HG03469 (cell line): ENCODE measurements around the gene KRTAP4-1.
"Not testable (repeated sequence)": the region's sequence is repeated elsewhere in the genome, so short reads cannot be mapped to it uniquely, and the experiment has no call there.

Source experiments
- ATAC-seq: cut with Tn5 transposase; IDR thresholded peaks from one replicate; pipeline ENCODE4 v1.9.1; 2021; ENCODE audit warnings: mild to moderate bottlenecking, moderate library complexity, moderate number of reproducible peaks; ENCODE audit not compliant: unreplicated experiment

The KRTAP4-1 gene

DNA sequence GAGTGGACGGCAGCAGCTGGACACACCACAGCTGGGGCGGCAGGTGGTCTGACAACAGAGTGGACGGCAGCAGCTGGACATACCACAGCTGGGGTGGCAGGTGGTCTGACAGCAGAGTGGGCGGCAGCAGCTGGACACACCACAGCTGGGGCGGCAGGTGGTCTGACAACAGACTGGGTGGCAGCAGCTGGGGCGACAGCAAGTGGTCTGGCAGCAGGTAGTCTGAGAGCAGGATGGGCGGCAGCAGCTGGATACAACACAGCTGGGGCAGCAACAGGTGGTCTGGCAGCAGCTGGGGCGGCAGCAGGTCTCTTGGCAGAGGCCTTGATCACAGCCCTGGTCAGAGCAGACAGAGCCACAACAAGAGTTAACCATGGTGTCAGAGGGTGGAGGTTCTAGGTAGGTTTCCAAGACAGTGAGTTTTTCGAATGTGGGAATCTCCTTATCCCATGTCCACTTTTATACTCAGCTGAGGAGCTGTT lies at the start of gene KRTAP4-1:
Gene KRTAP4-1 (minus strand): TSS at position 432 of the 482 bp plus-strand sequence. CDS start 57 bp downstream, at position 375.
- ATAC-seq: no peak

DNA sequence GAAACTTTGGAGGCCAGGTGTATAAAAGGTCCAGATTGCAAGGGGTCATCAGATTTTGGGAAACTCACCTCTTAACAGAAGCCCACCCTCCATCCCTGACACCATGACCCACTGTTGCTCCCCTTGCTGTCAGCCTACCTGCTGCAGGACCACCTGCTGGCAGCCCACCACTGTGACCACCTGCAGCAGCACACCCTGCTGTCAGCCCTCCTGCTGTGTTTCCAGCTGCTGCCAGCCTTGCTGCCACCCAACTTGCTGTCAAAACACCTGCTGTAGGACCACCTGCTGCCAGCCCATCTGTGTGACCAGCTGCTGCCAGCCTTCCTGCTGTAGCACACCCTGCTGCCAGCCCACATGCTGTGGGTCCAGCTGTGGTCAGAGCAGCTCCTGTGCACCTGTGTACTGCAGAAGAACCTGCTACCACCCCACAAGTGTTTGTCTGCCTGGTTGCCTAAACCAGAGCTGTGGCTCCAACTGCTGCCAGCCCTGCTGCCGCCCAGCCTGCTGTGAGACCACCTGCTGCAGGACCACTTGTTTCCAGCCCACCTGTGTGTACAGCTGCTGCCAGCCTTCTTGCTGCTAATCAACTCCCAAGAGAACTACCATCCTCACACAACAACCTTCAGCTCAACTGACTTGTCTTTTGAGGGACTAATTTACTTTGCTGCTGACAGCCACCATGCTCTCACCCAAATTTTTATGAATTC lies 47.8 kb upstream of the KRTAP4-1 start, which contains the start of gene KRTAP9-3:
Gene KRTAP9-3 (plus strand): TSS at position 51 of the 707 bp plus-strand sequence. CDS start 53 bp downstream, at position 104.
- ATAC-seq: not testable (repeated sequence)

DNA sequence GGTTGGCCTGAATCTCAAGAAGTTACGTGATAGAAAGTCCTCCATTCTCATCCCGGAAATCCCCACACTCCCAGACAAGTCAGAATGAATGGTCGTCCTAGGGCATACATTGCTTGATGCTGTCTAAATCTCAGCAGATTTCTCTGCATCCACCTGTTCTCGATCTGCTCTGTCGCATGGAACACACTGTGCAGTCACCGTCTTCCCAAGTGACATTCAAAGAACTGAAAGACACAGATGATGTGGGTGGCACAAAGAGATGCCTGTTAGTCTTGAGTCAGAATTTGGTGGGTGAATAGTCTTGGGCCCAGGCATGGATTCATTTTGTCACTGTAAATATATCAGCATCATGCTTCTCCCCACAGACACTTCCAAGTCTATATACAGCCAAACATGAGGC lies 47.0 kb upstream of the KRTAP4-1 start:
- no peak for ATAC-seq

DNA sequence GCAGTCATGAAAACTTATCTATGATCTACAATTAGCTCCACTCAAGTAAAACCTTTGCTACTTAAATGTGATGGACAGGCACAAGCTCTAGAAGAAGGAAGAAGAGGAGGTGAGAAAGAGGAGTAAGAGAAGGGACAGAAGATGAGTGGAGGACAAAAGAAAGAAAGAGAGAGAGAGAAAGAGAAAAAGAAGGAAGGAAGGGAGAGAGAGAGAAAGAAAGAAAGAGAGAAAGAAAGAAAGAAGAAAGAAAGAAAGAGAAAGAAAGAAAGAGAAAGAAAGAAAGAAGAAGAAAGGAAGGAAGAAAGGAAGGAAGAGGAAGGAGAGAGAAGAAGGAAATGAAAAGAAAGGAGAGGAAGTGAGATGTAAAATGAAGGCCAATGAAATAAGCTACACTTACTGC lies 45.4 kb upstream of the KRTAP4-1 start:
- ATAC-seq: no peak

DNA sequence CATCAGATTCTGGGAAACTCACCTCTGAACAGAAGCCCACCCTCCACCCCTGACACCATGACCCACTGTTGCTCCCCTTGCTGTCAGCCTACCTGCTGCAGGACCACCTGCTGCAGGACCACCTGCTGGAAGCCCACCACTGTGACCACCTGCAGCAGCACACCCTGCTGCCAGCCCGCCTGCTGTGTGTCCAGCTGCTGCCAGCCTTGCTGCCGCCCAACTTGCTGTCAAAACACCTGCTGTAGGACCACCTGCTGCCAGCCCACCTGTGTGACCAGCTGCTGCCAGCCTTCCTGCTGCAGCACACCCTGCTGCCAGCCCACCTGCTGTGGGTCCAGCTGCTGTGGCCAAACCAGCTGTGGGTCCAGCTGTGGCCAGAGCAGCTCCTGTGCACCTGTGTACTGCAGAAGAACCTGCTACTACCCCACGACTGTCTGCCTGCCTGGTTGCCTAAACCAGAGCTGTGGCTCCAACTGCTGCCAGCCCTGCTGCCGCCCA lies 41.9 kb upstream of the KRTAP4-1 start, which contains the start of gene KRTAP9-2:
Gene KRTAP9-2 (plus strand): TSS at position 51 of the 498 bp plus-strand sequence. CDS start 7 bp downstream, at position 58.
- ATAC-seq: not testable (repeated sequence)

DNA sequence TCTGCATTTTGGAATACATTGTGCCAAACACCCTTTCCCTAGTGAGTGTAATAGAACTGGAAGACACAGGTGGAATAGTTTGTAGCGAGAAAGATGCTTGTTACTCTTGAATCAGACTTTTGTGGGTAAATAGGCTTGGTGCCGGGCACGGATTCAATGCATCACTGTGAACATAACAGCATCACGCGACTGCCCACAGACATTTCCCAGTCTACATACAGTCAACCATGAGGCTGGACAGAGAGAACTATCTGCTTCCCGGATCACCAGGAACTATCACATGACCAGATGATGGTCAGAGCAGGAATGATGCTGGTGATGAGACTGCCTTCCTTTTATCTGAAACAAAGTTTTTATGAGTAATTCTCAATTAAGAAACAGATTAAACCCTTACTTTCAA lies 41.3 kb upstream of the KRTAP4-1 start:
- ATAC-seq: no peak

DNA sequence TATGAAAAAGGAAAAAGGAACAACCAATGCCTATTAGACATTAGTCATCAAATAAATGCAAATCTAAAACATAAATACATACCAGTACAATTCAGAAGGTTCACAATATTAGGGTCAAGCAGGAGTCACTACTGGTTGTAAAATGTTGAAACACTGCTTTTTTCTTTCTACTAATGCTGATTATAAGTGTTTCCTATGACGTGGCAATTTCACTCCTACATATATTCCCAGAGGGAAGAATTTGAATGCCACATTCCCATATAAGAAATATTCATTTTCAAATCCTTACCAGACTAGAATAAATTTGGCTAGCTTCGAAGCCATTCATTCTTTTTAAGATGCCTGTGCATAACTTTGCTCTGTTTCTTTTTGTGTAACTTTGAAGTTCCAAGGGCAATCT lies 39.1 kb upstream of the KRTAP4-1 start:
- ATAC-seq: no peak

DNA sequence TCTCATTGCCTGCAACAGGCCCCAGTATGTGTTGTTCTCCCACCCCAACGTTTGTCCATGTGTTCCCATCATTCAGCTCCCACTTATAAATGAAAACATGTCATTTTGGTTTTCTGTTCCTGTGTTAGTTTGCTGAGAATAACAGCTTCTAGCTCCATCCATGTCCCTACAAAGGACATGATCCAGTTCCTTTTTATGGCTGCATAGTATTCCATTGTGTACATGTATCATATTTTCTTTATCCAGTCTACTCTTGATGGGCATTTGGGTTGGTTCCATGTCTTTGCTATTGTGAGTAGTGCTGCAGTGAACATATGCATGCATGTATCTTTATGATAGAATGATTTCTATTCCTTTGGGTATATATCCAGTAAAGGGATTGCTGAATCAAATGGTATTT lies 31.0 kb upstream of the KRTAP4-1 start:
- no peak for ATAC-seq

DNA sequence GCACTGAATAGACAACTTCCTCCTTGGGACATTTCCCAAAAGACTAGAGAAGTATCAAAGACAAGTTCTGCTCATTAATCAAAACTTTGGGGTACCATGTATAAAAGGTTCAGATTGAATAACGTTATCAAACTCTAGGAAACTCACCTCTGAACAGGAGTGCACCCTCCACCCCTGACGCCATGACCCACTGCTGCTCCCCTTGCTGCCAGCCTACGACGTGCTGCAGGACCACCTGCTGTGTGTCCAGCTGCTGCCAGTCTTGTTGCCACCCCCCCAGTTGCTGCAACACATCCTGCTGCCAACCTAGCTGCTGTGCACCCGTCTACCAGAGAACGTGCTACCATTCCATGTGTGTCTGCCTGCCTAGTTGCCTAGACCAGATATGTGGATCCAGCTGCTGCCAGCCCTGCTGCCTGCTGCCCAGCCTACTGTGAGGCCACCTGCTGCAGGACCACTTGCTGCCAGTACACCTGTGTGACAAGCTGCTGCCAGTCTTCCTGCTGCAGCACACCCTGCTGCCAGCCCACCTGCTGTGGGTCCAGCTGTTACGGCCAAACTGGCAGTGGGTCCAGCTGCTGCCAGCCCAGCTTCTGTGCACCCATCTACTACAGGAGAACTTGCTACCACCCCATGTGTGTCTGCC lies 27.9 kb upstream of the KRTAP4-1 start:
- no peak for ATAC-seq

DNA sequence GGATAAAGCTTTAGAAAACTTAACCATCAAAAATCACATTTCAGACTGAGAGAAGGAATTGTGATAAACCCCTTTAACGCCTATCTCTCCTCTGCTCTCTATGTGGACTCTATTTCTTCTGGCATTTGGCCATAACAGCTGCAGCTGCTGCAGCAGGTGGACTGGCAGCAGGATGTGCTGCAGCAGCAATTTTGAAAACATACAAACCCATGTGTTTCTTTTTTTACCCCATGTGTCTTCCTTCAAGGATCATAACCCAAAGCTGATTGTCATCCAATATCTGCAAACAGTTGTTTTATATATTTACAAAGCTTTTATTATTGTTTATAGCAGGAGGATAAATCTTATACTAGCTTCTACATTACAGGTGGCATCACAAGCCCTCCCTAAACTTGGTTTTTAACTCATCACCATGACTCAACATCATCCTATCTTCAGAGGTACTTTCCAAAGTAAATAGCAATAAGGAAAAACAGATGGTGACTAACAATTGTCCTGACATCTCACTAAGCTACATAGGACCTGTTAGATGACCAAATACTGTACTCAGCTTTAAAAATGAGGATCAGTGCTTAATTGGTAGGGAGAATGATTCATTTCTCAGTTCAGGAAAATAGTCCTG lies 27.2 kb upstream of the KRTAP4-1 start:
- no peak for ATAC-seq

DNA sequence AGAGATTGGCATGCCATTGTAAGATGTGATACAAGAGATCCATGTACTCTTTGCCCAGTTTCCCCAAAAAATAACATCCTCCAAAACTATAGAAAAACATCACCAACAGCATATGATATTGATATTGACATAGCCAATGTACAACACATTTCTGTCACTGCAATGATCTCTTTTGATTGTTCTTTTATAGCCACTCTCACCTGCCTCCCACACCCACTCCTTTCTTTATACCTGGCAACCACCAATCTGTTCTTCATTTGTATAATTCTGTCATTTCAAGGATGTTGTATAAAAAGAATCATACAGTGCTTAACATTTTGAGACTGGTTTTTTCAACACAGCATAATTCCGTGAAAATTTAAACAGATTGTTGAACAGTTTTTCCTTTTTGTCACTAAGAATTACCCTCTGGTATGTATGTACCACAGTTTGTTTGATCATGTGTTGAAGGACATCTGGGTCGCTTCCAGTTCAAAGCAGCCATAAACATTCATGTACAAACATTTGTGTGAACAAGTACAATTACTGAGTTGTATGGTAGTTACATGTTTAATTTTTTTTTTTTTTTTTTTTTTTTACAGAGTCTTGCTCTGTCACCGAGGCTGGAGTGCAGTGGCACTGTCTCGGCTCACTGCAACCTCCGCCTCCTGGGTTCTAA lies 14.8 kb upstream of the KRTAP4-1 start:
- no peak for ATAC-seq

DNA sequence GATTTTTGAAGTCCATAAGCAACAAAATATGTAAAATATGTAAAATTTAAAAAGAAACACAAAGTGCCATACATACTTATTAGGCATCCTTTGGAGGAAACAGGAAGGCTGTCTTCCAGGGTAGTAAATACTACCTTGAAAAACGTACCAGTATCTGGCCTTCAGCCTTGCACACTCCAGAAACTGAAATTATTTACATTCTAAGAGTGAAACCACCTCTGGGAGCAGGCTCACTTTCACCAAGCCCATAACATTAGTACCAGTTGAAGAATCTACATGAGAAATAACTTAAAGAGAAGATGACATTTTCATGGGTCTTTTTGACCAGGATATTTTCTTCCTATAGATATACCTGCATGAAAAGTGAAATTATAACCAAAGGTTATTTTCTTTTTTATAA lies 11.4 kb upstream of the KRTAP4-1 start:
- ATAC-seq: no peak

DNA sequence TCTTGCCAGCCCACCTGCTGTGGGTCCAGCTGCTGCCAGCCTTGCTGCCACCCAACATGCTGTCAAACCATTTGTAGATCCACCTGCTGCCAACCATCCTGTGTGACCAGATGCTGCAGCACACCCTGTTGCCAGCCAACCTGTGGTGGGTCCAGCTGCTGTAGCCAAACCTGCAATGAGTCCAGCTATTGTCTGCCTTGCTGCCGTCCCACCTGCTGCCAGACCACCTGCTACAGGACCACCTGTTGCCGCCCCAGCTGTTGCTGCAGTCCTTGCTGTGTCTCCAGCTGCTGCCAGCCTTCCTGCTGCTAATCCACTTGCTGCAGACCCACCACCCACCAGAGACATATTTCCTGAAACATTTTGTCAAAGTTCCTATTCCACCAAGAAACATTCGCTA lies 5.6 kb upstream of the KRTAP4-1 start:
- ATAC-seq: no peak

DNA sequence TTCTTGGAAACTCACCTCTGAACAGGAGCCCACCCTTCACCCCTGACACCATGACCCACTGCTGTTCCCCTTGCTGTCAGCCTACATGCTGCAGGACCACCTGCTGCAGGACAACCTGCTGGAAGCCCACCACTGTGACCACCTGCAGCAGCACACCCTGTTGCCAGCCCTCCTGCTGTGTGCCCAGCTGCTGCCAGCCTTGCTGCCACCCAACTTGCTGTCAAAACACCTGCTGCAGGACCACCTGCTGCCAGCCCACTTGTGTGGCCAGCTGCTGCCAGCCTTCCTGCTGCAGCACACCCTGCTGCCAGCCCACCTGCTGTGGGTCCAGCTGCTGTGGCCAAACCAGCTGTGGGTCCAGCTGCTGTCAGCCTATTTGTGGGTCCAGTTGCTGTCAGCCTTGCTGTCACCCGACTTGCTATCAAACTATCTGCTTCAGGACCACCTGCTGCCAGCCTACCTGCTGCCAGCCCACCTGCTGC lies 5.2 kb upstream of the KRTAP4-1 start, which contains the start of gene KRTAP9-1:
Gene KRTAP9-1 (plus strand): TSS at position 51 of the 482 bp plus-strand sequence. CDS start 0 bp downstream, at position 51.
- not testable (repeated sequence) for ATAC-seq

DNA sequence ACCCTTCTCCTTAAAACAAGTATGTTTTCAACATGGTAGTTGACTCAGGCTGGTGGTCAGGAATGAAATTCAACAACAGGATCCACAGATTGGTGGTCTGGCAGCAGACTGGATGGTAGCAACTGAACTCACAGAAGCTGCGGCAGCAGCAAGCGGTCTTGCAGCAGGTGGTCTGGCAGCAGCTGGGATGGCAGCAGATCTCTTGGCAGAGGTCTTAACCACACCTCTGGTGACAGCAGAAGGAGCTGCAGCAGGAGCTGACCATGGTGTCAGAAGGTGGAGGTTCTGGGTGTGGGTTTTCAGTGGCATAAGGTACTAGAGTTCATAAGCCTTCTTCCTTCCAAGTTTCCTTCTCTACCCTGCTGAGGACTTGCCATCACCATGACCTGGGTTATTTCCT lies 2.2 kb upstream of the KRTAP4-1 start:
- no peak for ATAC-seq

DNA sequence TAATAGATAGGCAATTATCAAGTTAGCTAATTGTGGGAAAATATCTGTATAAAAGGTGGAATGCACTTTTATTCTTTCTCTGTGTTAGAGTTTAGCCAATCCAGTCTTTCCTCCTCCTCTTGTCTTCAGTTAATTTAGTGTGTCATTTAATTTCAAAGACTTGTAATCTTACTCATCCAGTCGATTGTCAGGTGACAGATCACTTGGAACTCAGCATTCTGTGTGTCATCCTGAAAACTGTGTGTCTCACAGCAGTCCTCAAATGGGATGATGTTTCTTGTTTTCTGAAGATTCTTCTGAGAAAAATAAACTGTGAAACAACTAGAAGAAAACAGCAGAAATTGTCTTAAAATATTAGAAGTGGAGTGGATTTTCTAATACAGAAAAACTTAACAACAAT lies 290 bp upstream of the KRTAP4-1 start:
- no peak for ATAC-seq

DNA sequence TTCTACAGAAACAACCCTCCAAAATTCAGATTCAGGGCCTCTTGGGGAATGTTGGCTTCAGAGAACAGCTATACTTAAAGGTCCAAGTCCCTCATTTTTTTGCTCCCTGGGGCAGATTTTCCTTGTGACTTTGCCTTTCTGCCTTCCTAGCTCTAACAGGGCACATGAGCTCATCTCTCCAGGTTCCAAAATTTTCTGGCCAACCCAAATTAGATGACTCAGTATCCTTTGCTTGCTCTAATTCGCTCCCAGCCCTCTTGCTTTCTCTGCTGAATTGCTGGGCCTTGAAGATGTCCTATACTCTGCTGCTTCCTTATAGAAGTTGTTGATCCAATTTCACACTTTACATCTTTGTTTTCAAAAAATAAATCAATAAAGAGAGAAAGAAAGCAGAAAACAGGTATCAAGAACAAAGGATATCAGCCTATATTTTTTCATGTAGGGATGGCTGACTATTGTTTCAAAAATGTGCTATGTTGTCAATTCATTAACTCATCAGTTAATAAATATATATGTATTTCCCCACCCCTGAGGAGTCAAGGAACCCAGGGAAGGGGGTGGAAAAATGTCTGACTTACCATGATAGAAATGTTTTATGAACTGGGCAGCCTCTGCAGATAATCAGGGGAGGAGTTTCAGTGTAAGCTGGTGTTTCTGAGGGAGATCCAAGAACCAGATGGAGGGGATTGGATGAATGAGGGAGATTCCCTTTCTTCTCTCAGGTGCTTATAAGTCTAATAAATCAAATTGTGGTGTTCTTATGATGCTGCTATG lies 5.7 kb downstream of the KRTAP4-1 start:
- ATAC-seq: no peak

DNA sequence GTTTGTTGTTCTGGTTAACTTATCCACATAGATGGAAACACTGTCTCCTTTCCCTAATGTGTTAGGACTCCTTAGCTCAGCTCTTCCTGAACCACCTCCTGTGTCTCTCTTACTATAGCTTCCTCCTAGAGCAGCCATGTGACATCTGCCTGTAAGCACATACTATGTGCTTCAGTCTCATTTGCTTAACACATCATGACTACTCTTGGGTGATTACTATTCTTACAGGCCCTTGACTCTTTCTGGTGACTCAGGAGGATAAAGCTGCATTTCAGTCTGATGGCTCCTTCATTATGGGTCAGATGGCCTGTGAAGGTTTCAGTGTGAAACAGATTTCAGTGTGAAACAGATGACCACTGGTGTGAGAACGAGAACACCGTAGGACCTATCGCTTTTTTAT lies 6.4 kb downstream of the KRTAP4-1 start:
- ATAC-seq: no peak

DNA sequence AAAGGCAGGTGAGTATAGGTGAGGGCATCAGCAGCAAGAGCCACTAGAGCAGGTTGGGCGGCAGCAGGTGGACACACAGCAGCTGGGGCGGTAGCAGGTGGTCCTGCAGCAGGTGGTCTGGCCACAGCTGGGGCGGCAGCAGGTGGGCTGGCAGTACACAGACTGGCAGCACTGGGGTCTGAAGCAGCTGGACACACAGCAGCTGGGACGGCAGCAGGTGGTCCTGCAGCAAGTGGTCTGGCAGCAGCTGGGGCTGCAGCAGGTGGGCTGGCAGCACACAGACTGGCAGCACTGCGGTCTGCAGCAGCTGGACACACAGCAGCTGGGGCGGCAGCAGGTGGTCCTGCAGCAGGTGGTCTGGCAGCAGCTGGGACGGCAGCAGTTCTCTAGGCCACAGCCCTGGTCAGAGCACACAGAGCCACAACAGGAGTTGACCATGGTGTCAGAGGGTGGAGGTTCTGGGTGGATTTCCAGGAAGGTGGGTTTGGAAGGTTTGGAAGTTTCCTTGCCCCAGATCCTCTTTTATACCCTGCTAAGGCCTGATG lies 6.9 kb downstream of the KRTAP4-1 start, which contains the start of gene KRTAP4-2:
Gene KRTAP4-2 (minus strand): TSS at position 495 of the 545 bp plus-strand sequence. CDS start 57 bp downstream, at position 438.
- ATAC-seq: no peak
